H9 (cell line): Measurements from ENCODE around the gene KRTAP12-2. TPM values are rescaled to one million over a fixed set of nuclear protein-coding genes. Genes with fewer than 3 reads are reported as not detected.

Experiments
- DNase-seq: peaks from one replicate; pipeline ENCODE4 v3.0.0-alpha.2; 2017
- H2AFZ ChIP-seq: one replicate; pipeline ENCODE4 v1.6.1; 2013; ENCODE audit warnings: mild to moderate bottlenecking, low read length, control low read depth, moderate library complexity
- H2AK5ac ChIP-seq: 2 replicates; pipeline ENCODE4 v1.6.1; 2013; ENCODE audit warnings: low read length, control low read depth, mixed read lengths; ENCODE audit not compliant: insufficient read length
- H2BK120ac ChIP-seq: one replicate; pipeline ENCODE4 v1.6.1; 2013; ENCODE audit warnings: low read depth, mild to moderate bottlenecking, low read length, control low read depth, inconsistent platforms; ENCODE audit not compliant: poor library complexity, severe bottlenecking
- H2BK12ac ChIP-seq: 2 replicates; pipeline ENCODE4 v1.6.1; 2013; ENCODE audit warnings: low read length, control low read depth, mixed read lengths, low read depth; ENCODE audit not compliant: insufficient read length
- H2BK15ac ChIP-seq: 2 replicates; pipeline ENCODE4 v1.6.1; 2013; ENCODE audit warnings: low read depth, low read length, control low read depth
- H2BK20ac ChIP-seq: one replicate; pipeline ENCODE4 v1.6.1; 2013; ENCODE audit warnings: low read depth, mild to moderate bottlenecking, low read length, control low read depth, inconsistent platforms; ENCODE audit not compliant: poor library complexity, severe bottlenecking
- H2BK5ac ChIP-seq: 2 replicates; pipeline ENCODE4 v1.6.1; 2013; ENCODE audit warnings: low read length, control low read depth, mixed read lengths; ENCODE audit not compliant: insufficient read length
- H3K14ac ChIP-seq: 2 replicates; pipeline ENCODE4 v1.6.1; 2013; ENCODE audit warnings: low read length, control low read depth; ENCODE audit not compliant: insufficient read depth
- H3K18ac ChIP-seq: 2 replicates; pipeline ENCODE4 v1.6.1; 2013; ENCODE audit warnings: low read depth, mild to moderate bottlenecking, mixed read lengths, low read length, control low read depth; ENCODE audit not compliant: insufficient read length
- H3K23ac ChIP-seq: 2 replicates; pipeline ENCODE4 v1.6.1; 2013; ENCODE audit warnings: low read length, control low read depth, mixed read lengths, low read depth; ENCODE audit not compliant: insufficient read length
- H3K23me2 ChIP-seq: 2 replicates; pipeline ENCODE4 v1.6.1; 2013; ENCODE audit warnings: low read depth, mild to moderate bottlenecking, mixed read lengths, low read length, control low read depth; ENCODE audit not compliant: insufficient read length, poor library complexity, severe bottlenecking
- H3K27ac ChIP-seq: 2 replicates; pipeline ENCODE4 v1.5.1; 2013; ENCODE audit warnings: low read length, control low read depth, mixed read lengths, low read depth; ENCODE audit not compliant: insufficient read length
- H3K27me3 ChIP-seq: 2 replicates; pipeline ENCODE4 v1.6.1; 2013; ENCODE audit warnings: low read length, control low read depth, inconsistent platforms; ENCODE audit not compliant: insufficient read depth
- H3K4ac ChIP-seq: 2 replicates; pipeline ENCODE4 v1.6.1; 2013; ENCODE audit warnings: low read depth, mild to moderate bottlenecking, control low read depth, inconsistent platforms, low read length, moderate library complexity
- H3K4me1 ChIP-seq: 2 replicates; pipeline ENCODE4 v1.6.1; 2013; ENCODE audit warnings: low read length, control low read depth, inconsistent platforms; ENCODE audit not compliant: insufficient read depth
- H3K4me2 ChIP-seq: 2 replicates; pipeline ENCODE4 v1.6.1; 2013; ENCODE audit warnings: low read length, control low read depth, mixed read lengths; ENCODE audit not compliant: insufficient read length, insufficient read depth
- H3K56ac ChIP-seq: 2 replicates; pipeline ENCODE4 v1.6.1; 2013; ENCODE audit warnings: low read depth, mild to moderate bottlenecking, mixed read lengths, low read length, control low read depth; ENCODE audit not compliant: insufficient read length
- H3K79me1 ChIP-seq: 2 replicates; pipeline ENCODE4 v1.6.1; 2013; ENCODE audit warnings: low read depth, mild to moderate bottlenecking, moderate library complexity, low read length, control low read depth, inconsistent platforms; ENCODE audit not compliant: insufficient read depth, poor library complexity, severe bottlenecking
- H3K79me2 ChIP-seq: 2 replicates; pipeline ENCODE4 v1.6.1; 2013; ENCODE audit warnings: low read length, control low read depth, inconsistent platforms; ENCODE audit not compliant: insufficient read depth
- H3K9ac ChIP-seq: 2 replicates; pipeline ENCODE4 v1.6.1; 2013; ENCODE audit warnings: low read length, control low read depth, mixed read lengths; ENCODE audit not compliant: insufficient read length; ENCODE audit errors: extremely low read depth
- H3K9me3 ChIP-seq: one replicate; pipeline ENCODE4 v1.6.1; 2013; ENCODE audit warnings: low read depth, low read length, inconsistent platforms; ENCODE audit not compliant: control insufficient read depth
- H3T11ph ChIP-seq: one replicate; pipeline ENCODE4 v1.6.1; 2013; ENCODE audit warnings: mild to moderate bottlenecking, low read length, control low read depth, inconsistent platforms
- H4K20me1 ChIP-seq: one replicate; pipeline ENCODE4 v1.6.1; 2013; ENCODE audit not compliant: control insufficient read depth, insufficient read length, insufficient read depth
- H4K5ac ChIP-seq: 2 replicates; pipeline ENCODE4 v1.6.1; 2013; ENCODE audit warnings: low read depth, mild to moderate bottlenecking, mixed read lengths, low read length, control low read depth; ENCODE audit not compliant: insufficient read length
- H4K8ac ChIP-seq: replicated peaks from 2 replicates; pipeline ENCODE4 v1.6.1; 2013; ENCODE audit warnings: low read length, control low read depth, mixed read lengths, low read depth; ENCODE audit not compliant: insufficient read length
- H4K91ac ChIP-seq: 2 replicates; pipeline ENCODE4 v1.6.1; 2013; ENCODE audit warnings: low read depth, mild to moderate bottlenecking, moderate library complexity, mixed read lengths, low read length, control low read depth; ENCODE audit not compliant: insufficient read length
- H3K27ac Mint-ChIP-seq, 3 experiments: 2 replicates in 2 of 3; 3 replicates in 1 of 3; pipeline ENCODE4 v1.8.0; 2020 to 2021; ENCODE audit warnings: mixed read lengths in 3 of 3, mild to moderate bottlenecking in 1 of 3, moderate library complexity in 1 of 3
- H3K27me3 Mint-ChIP-seq: 2 replicates; pipeline ENCODE4 v1.8.0; 2021; ENCODE audit warnings: low read depth, mild to moderate bottlenecking, moderate library complexity, mixed read lengths
- H3K36me3 Mint-ChIP-seq, 3 experiments: 2 replicates in 2 of 3; 3 replicates in 1 of 3; pipeline ENCODE4 v1.8.0; 2020 to 2021; ENCODE audit warnings: low read depth in 3 of 3, mixed read lengths in 3 of 3; ENCODE audit not compliant: insufficient read depth in 1 of 3
- H3K4me1 Mint-ChIP-seq, 2 experiments: 2 replicates each; pipeline ENCODE4 v1.8.0; 2020; ENCODE audit warnings: mixed read lengths in 2 of 2
- H3K4me3 Mint-ChIP-seq, 2 experiments: 2 replicates in 1 of 2; 3 replicates in 1 of 2; pipeline ENCODE4 v1.8.0; 2020 to 2021; ENCODE audit warnings: mild to moderate bottlenecking in 2 of 2, mixed read lengths in 2 of 2, moderate library complexity in 1 of 2
- H3K9me3 Mint-ChIP-seq, 2 experiments: 2 replicates in 1 of 2; 3 replicates in 1 of 2; pipeline ENCODE4 v1.8.0; 2020; ENCODE audit warnings: mild to moderate bottlenecking in 2 of 2, mixed read lengths in 2 of 2, moderate library complexity in 1 of 2
- WGBS: extraction: QIAGEN DNeasy Blood & Tissue Kit; methylation state at CpG from one replicate; pipeline ENCODE4 v1.1.7; 2013; ENCODE audit warnings: missing lambda C conversion rate, low lambda C conversion rate, mixed read lengths; ENCODE audit not compliant: insufficient read length; ENCODE audit errors: extremely low coverage; 5-methylcytosine and 5-hydroxymethylcytosine counted together
- total RNA-seq: library from RNA; stranded (reverse); gene quantifications from 2 replicates; pipeline ENCODE4 v1.2.1, GENCODE V29; 2021
- TF ChIP-seq, protein P1 (sequence below): fragments of 200-600 bp; sonication (generic); conservative IDR thresholded peaks from 3 replicates; pipeline ENCODE4 v1.8.0; 2021; ENCODE audit warnings: antibody characterized with exemption, mild to moderate bottlenecking

Gene KRTAP12-2
- total RNA-seq, 1 experiment from 2014 or later, result not detected

DNA sequence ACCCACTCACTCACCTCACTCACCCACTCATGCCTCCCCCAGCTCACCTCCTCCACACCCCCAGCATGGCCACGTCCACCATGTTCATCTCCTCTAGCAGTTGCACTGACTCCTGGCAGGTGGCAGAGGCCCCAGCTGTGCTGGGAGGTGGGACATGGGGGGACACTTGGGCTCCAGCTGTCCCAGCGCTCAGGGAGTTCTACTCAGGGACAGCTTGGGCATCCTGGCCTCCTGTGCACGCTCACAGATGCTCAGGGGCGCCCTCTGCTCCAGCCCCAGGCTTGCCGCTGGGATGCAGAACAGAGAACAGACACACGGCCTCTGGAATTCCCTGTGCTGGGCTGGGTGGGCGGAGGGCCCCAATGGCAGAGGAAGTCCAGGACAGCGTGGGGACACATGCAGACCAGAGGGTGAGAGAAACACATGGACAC lies 49.6 kb downstream of the KRTAP12-2 start:
- TF ChIP-seq, protein P1, sequence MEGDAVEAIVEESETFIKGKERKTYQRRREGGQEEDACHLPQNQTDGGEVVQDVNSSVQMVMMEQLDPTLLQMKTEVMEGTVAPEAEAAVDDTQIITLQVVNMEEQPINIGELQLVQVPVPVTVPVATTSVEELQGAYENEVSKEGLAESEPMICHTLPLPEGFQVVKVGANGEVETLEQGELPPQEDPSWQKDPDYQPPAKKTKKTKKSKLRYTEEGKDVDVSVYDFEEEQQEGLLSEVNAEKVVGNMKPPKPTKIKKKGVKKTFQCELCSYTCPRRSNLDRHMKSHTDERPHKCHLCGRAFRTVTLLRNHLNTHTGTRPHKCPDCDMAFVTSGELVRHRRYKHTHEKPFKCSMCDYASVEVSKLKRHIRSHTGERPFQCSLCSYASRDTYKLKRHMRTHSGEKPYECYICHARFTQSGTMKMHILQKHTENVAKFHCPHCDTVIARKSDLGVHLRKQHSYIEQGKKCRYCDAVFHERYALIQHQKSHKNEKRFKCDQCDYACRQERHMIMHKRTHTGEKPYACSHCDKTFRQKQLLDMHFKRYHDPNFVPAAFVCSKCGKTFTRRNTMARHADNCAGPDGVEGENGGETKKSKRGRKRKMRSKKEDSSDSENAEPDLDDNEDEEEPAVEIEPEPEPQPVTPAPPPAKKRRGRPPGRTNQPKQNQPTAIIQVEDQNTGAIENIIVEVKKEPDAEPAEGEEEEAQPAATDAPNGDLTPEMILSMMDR, result 0 out of 3 replicates have a peak, but pooled peaks have one; percentile 22
- H3K4ac ChIP-seq, result no peak overlapping the region
- peak overlapping the region; percentile 9; the same call in 1 of the 2 replicates for H3K14ac ChIP-seq
- H3K9me3 ChIP-seq, result peaks cover 4% of the 10 kb centered on the region
- H3K4me3 Mint-ChIP-seq, result no peak overlapping the region; a peak in 1 of 5 replicates
- no CpG with 5 or more reads among the region's 8 CpGs for WGBS
- H4K8ac ChIP-seq, result no peak overlapping the region
- H3K23me2 ChIP-seq, result no peaks in the 10 kb centered on the region
- no peaks in the 10 kb centered on the region for H3K79me1 ChIP-seq
- no peak overlapping the region for H3K4me2 ChIP-seq
- no peak overlapping the region for H3K56ac ChIP-seq
- no peaks in the 10 kb centered on the region for H3K4me1 ChIP-seq
- H4K91ac ChIP-seq, result no peak overlapping the region
- H3K36me3 Mint-ChIP-seq, result peaks cover 5 to 22% (median 18%) of the 10 kb centered on the region in 3 experiments
- peaks cover 2% of the 10 kb centered on the region for H3K27me3 Mint-ChIP-seq
- H4K20me1 ChIP-seq, result no peaks in the 10 kb centered on the region
- peak overlapping the region in 2 of 3 experiments; percentile 53 to 75; a peak in 4 of 7 replicates for H3K27ac Mint-ChIP-seq
- no peaks in the 10 kb centered on the region for H3K79me2 ChIP-seq
- no peak for DNase-seq
- H2BK12ac ChIP-seq, result no peak overlapping the region
- no peak overlapping the region for H2BK15ac ChIP-seq
- no peak overlapping the region for H2BK5ac ChIP-seq
- H3K23ac ChIP-seq, result no peak overlapping the region
- no peak overlapping the region for H2BK20ac ChIP-seq
- no peak overlapping the region for H2AFZ ChIP-seq
- no peak overlapping the region for H2AK5ac ChIP-seq
- no peak overlapping the region for H2BK120ac ChIP-seq
- no peak overlapping the region for H3T11ph ChIP-seq
- H3K4me1 Mint-ChIP-seq, result peaks cover 27% of the 10 kb centered on the region in 2 experiments
- H3K27me3 ChIP-seq, result no peaks in the 10 kb centered on the region
- H3K9me3 Mint-ChIP-seq, result peaks cover 27 to 33% of the 10 kb centered on the region in 2 experiments
- no peak overlapping the region for H3K27ac ChIP-seq
- no peak overlapping the region for H4K5ac ChIP-seq
- H3K9ac ChIP-seq, result no peak overlapping the region
- no peak overlapping the region for H3K18ac ChIP-seq
